Karpas-422 (cell line): Measurements from ENCODE around the gene BLMH. TPM values are rescaled to one million over a fixed set of nuclear protein-coding genes. Genes with fewer than 3 reads are reported as not detected.

Source experiments
- DNase-seq: peaks from one replicate; pipeline ENCODE4 v3.0.0-alpha.2; 2015
- H2AFZ ChIP-seq: fragments of 200-600 bp; sonication (generic); 2 replicates; pipeline ENCODE4 v1.6.1; 2014; ENCODE audit warnings: antibody characterized with exemption, low read length, mixed read lengths
- H3K27ac ChIP-seq: fragments of 200-600 bp; sonication (generic); 2 replicates; pipeline ENCODE4 v1.5.1; 2014; ENCODE audit warnings: mild to moderate bottlenecking, low read length, moderate library complexity
- H3K27me3 ChIP-seq: fragments of 200-600 bp; sonication (generic); 2 replicates; pipeline ENCODE4 v1.6.1; 2014; ENCODE audit warnings: low read length, mixed read lengths
- H3K36me3 ChIP-seq: fragments of 200-600 bp; sonication (generic); 2 replicates; pipeline ENCODE4 v1.6.1; 2014; ENCODE audit warnings: low read length, mixed read lengths; ENCODE audit not compliant: insufficient read depth
- H3K4me1 ChIP-seq: fragments of 200-600 bp; sonication (generic); 2 replicates; pipeline ENCODE4 v1.6.1; 2014; ENCODE audit warnings: mild to moderate bottlenecking, low read length, mixed read lengths
- H3K4me2 ChIP-seq: fragments of 200-600 bp; sonication (generic); 2 replicates; pipeline ENCODE4 v1.6.1; 2014; ENCODE audit warnings: low read length, low read depth, mild to moderate bottlenecking; ENCODE audit not compliant: poor library complexity, severe bottlenecking
- H3K4me3 ChIP-seq: fragments of 200-600 bp; sonication (generic); 2 replicates; pipeline ENCODE4 v1.5.1; 2014; ENCODE audit warnings: mild to moderate bottlenecking, antibody characterized with exemption, low read length, mixed read lengths
- H3K79me2 ChIP-seq: fragments of 200-600 bp; sonication (generic); 2 replicates; pipeline ENCODE4 v1.6.1; 2014; ENCODE audit warnings: mild to moderate bottlenecking, low read length, mixed read lengths
- H3K9ac ChIP-seq: fragments of 200-600 bp; sonication (generic); 2 replicates; pipeline ENCODE4 v1.6.0; 2014; ENCODE audit warnings: low read length
- H3K9me2 ChIP-seq: fragments of 200-600 bp; sonication (generic), shearing (Covaris generic); replicated peaks from 2 replicates; pipeline ENCODE4 v1.6.0; 2014; ENCODE audit warnings: mild to moderate bottlenecking, low read length, moderate library complexity; ENCODE audit not compliant: insufficient read depth
- H3K9me3 ChIP-seq: fragments of 300-700, 200-600 bp; sonication (generic); 2 replicates; pipeline ENCODE4 v1.6.1; 2014; ENCODE audit warnings: low read length, mixed read lengths
- H4K20me1 ChIP-seq: fragments of 200-600 bp; sonication (generic); 2 replicates; pipeline ENCODE4 v1.6.1; 2014; ENCODE audit warnings: mild to moderate bottlenecking, antibody characterized with exemption, low read length, low read depth; ENCODE audit not compliant: insufficient read depth
- total RNA-seq: library from RNA; depleted of rRNA; stranded (reverse); fragments of >200 nt; shearing (Covaris generic); gene quantifications from 2 replicates; pipeline ENCODE4 v1.2.3, GENCODE V29; 2014; ENCODE audit warnings: low replicate concordance

Gene BLMH
- total RNA-seq, 1 experiment from 2014 or later: 47.5 TPM

- Histone ChIP-seq H3K9me3 (no peaks in the 10 kb centered on the region), H2AFZ (peak overlapping the region; percentile 61; the same call in 1 of the 2 replicates), H3K9ac (no peak overlapping the region), H3K4me2 (no peak overlapping the region), H3K9me2 (no peaks in the 10 kb centered on the region), H3K27me3 (no peaks in the 10 kb centered on the region), H4K20me1 (no peaks in the 10 kb centered on the region), H3K4me3 (no peak overlapping the region), H3K4me1 (peaks cover 36% of the 10 kb centered on the region), H3K27ac (no peak overlapping the region), H3K79me2 (no peaks in the 10 kb centered on the region), H3K36me3 (no peaks in the 10 kb centered on the region)
- DNase-seq: no peak
These were observed 23.4 kb upstream of the BLMH start for GRCh38 chr17:30315106-30315505.

- Histone ChIP-seq H3K9me3 (no peaks in the 10 kb centered on the region), H3K9me2 (no peaks in the 10 kb centered on the region), H4K20me1 (no peaks in the 10 kb centered on the region), H3K36me3 (no peaks in the 10 kb centered on the region), H3K27me3 (no peaks in the 10 kb centered on the region), H3K9ac (no peak overlapping the region), H3K4me1 (peaks cover 30% of the 10 kb centered on the region), H2AFZ (no peak overlapping the region), H3K4me3 (no peak overlapping the region), H3K27ac (no peak overlapping the region), H3K4me2 (no peak overlapping the region), H3K79me2 (no peaks in the 10 kb centered on the region)
- no peak for DNase-seq
These were observed 22.7 kb upstream of the BLMH start for GRCh38 chr17:30314474-30314873.

- H3K9ac ChIP-seq: no peak overlapping the region
These were observed 20.5 kb upstream of the BLMH start for GRCh38 chr17:30312226-30312625.

GRCh38 chr17:30310562-30310961 lies 18.8 kb upstream of the BLMH start:
- DNase-seq: no peak
- Histone ChIP-seq H3K36me3 (no peaks in the 10 kb centered on the region), H2AFZ (no peak overlapping the region), H3K9me2 (no peaks in the 10 kb centered on the region), H3K4me2 (no peak overlapping the region), H3K27me3 (no peaks in the 10 kb centered on the region), H4K20me1 (no peaks in the 10 kb centered on the region), H3K9ac (no peak overlapping the region), H3K4me1 (peaks cover 4% of the 10 kb centered on the region), H3K9me3 (no peaks in the 10 kb centered on the region), H3K27ac (no peak overlapping the region), H3K4me3 (no peak overlapping the region), H3K79me2 (no peaks in the 10 kb centered on the region)

More at GRCh38 chr17:30312226-30312625, 20.5 kb upstream of the BLMH start:
- H3K4me1 ChIP-seq: peaks cover 20% of the 10 kb centered on the region
- no peak overlapping the region for H3K27ac ChIP-seq
- no peaks in the 10 kb centered on the region for H3K9me2 ChIP-seq
- no peak for DNase-seq
- no peaks in the 10 kb centered on the region for H3K27me3 ChIP-seq
- H3K4me3 ChIP-seq: no peak overlapping the region
- no peak overlapping the region for H3K4me2 ChIP-seq
- no peaks in the 10 kb centered on the region for H3K79me2 ChIP-seq
- no peaks in the 10 kb centered on the region for H3K9me3 ChIP-seq
- no peak overlapping the region for H2AFZ ChIP-seq
- H4K20me1 ChIP-seq: no peaks in the 10 kb centered on the region
- H3K36me3 ChIP-seq: no peaks in the 10 kb centered on the region

GRCh38 chr17:30309591-30309990 lies 17.8 kb upstream of the BLMH start:
- Histone ChIP-seq H3K27me3 (no peaks in the 10 kb centered on the region), H3K4me1 (no peaks in the 10 kb centered on the region), H2AFZ (no peak overlapping the region), H3K4me3 (no peak overlapping the region), H4K20me1 (no peaks in the 10 kb centered on the region), H3K9ac (no peak overlapping the region), H3K9me2 (no peaks in the 10 kb centered on the region), H3K4me2 (no peak overlapping the region), H3K36me3 (no peaks in the 10 kb centered on the region), H3K79me2 (no peaks in the 10 kb centered on the region), H3K27ac (no peak overlapping the region), H3K9me3 (no peaks in the 10 kb centered on the region)
- DNase-seq: no peak

- H3K27me3 ChIP-seq: no peaks in the 10 kb centered on the region
- H2AFZ ChIP-seq: no peak overlapping the region
- no peak overlapping the region for H3K9ac ChIP-seq
- H3K36me3 ChIP-seq: no peaks in the 10 kb centered on the region
- no peak overlapping the region for H3K4me2 ChIP-seq
- no peak overlapping the region for H3K4me3 ChIP-seq
- DNase-seq: no peak
- no peak overlapping the region for H3K27ac ChIP-seq
- H3K4me1 ChIP-seq: no peaks in the 10 kb centered on the region
- H4K20me1 ChIP-seq: no peaks in the 10 kb centered on the region
- no peaks in the 10 kb centered on the region for H3K9me2 ChIP-seq
- no peaks in the 10 kb centered on the region for H3K9me3 ChIP-seq
- H3K79me2 ChIP-seq: no peaks in the 10 kb centered on the region
These were observed 16.7 kb upstream of the BLMH start for GRCh38 chr17:30308406-30308805.

GRCh38 chr17:30304778-30305177 lies 13.0 kb upstream of the BLMH start:
- H3K4me3 ChIP-seq: no peak overlapping the region
- H3K9ac ChIP-seq: no peak overlapping the region
- no peaks in the 10 kb centered on the region for H3K79me2 ChIP-seq
- H3K9me2 ChIP-seq: no peaks in the 10 kb centered on the region
- no peak overlapping the region for H3K4me2 ChIP-seq
- no peaks in the 10 kb centered on the region for H3K36me3 ChIP-seq
- H3K27ac ChIP-seq: no peak overlapping the region
- H3K9me3 ChIP-seq: no peaks in the 10 kb centered on the region
- peaks cover 14% of the 10 kb centered on the region for H3K4me1 ChIP-seq
- no peaks in the 10 kb centered on the region for H4K20me1 ChIP-seq
- DNase-seq: no peak
- H2AFZ ChIP-seq: no peak overlapping the region
- no peaks in the 10 kb centered on the region for H3K27me3 ChIP-seq

- Histone ChIP-seq H3K9me3 (no peaks in the 10 kb centered on the region), H4K20me1 (no peaks in the 10 kb centered on the region), H3K4me3 (no peak overlapping the region), H3K27ac (no peak overlapping the region), H3K9ac (no peak overlapping the region), H3K79me2 (no peaks in the 10 kb centered on the region), H3K36me3 (no peaks in the 10 kb centered on the region), H3K9me2 (no peaks in the 10 kb centered on the region), H3K4me1 (peaks cover 35% of the 10 kb centered on the region), H2AFZ (no peak overlapping the region), H3K4me2 (no peak overlapping the region), H3K27me3 (no peaks in the 10 kb centered on the region)
- no peak for DNase-seq
These were observed 10.5 kb upstream of the BLMH start for GRCh38 chr17:30302241-30302640.

GRCh38 chr17:30300818-30301217 lies 9.1 kb upstream of the BLMH start:
- peak; percentile 70 for DNase-seq
- no peaks in the 10 kb centered on the region for H3K27me3 ChIP-seq
- peaks cover 37% of the 10 kb centered on the region for H3K4me1 ChIP-seq
- H3K9me3 ChIP-seq: no peaks in the 10 kb centered on the region
- no peaks in the 10 kb centered on the region for H3K36me3 ChIP-seq
- 0 out of 2 replicates have a peak overlapping the region, but pooled peaks have one; percentile 13 for H3K9ac ChIP-seq
- H3K9me2 ChIP-seq: no peaks in the 10 kb centered on the region
- H3K79me2 ChIP-seq: no peaks in the 10 kb centered on the region
- peak overlapping the region; percentile 3; the same call in 1 of the 2 replicates for H3K4me3 ChIP-seq
- H3K27ac ChIP-seq: peak overlapping the region; percentile 64
- H3K4me2 ChIP-seq: peak overlapping the region; percentile 54
- H2AFZ ChIP-seq: 0 out of 2 replicates have a peak overlapping the region, but pooled peaks have one; percentile 1
- no peaks in the 10 kb centered on the region for H4K20me1 ChIP-seq
